BJ (cell line): ENCODE data around the gene GATM. TPM values are rescaled to one million over a fixed set of nuclear protein-coding genes. Genes with fewer than 3 reads are reported as not detected.
"Not testable (repeated sequence)": the region's sequence is repeated elsewhere in the genome, so short reads cannot be mapped to it uniquely, and the experiment has no call there.

Experiments used
- CTCF ChIA-PET: fragments of 350-600 bp; formaldehyde crosslinking; extraction: SDS; loops from one replicate; lab custom pipeline; 2021; ENCODE audit warnings: antibody characterized with exemption, inconsistent platforms; lab: Yijun Ruan, JAX
- POLR2A ChIA-PET: fragments of 300-600 bp; sonication (Branson Sonifier 250); formaldehyde crosslinking; extraction: SDS; loops from one replicate; lab custom pipeline; 2021; ENCODE audit warnings: antibody characterized with exemption; lab: Charles Lee
- DNase-seq: peaks from one replicate; pipeline ENCODE4 v3.0.0-alpha.2; 2011; ENCODE audit warnings: low read depth
- H3K27me3 ChIP-seq: 2 replicates; pipeline ENCODE4 v1.6.0; 2011; ENCODE audit warnings: low read length; ENCODE audit not compliant: control insufficient read depth, insufficient read depth
- H3K36me3 ChIP-seq: 2 replicates; pipeline ENCODE4 v1.5.1; 2011; ENCODE audit warnings: low read length; ENCODE audit not compliant: control insufficient read depth, insufficient read depth
- H3K4me3 ChIP-seq: 2 replicates; pipeline ENCODE4 v1.5.1; 2011; ENCODE audit warnings: low read depth, mild to moderate bottlenecking, control low read depth, low read length
- CTCF ChIP-seq: IDR thresholded peaks from 2 replicates; pipeline ENCODE4 v1.5.1; 2011; ENCODE audit warnings: low read depth, mild to moderate bottlenecking, control low read depth, inconsistent platforms, low read length, moderate library complexity; ENCODE audit not compliant: insufficient read depth
- polyA plus RNA-seq: library from polyadenylated mRNA; depleted of rRNA; stranded (reverse); fragments of >200 nt; gene quantifications from 2 replicates; pipeline ENCODE4 v1.2.3, GENCODE V29; 2011; rRNA removed
- small RNA-seq: library from RNA; depleted of rRNA; stranded (forward); fragments of <200 nt; gene quantifications from one replicate; pipeline ENCODE3, GENCODE V24; 2012; ENCODE audit warnings: low replicate concordance, low read depth; ENCODE audit not compliant: insufficient read length

Gene GATM
- polyA plus RNA-seq, 1 experiment, result 0.10 TPM

GRCh38 chr15:45314960-45315359 is 63.4 kb downstream of the GATM start:
- DNase-seq, result no peak
- Histone ChIP-seq H3K4me3 (no peak overlapping the region), H3K27me3 (no peaks in the 10 kb centered on the region), H3K36me3 (no peaks in the 10 kb centered on the region)
- no peak for TF ChIP-seq CTCF
- ChIA-PET CTCF (interaction anchor here (0.8 to 1.3 kb wide), 2 partner anchors 17 to 84 kb away, joined by 3 read pairs; no protein-coding TSS in a partner anchor), POLR2A (no interaction called here)

- H3K36me3 ChIP-seq, DNase-seq, H3K27me3 ChIP-seq, CTCF ChIA-PET, POLR2A ChIA-PET, H3K4me3 ChIP-seq: not testable (repeated sequence)
Measured at GRCh38 chr15:45314117-45314516, 64.2 kb downstream of the GATM start.

Small RNAs within 50 kb of the gene (small RNA-seq; reads per million reads assigned to genes)
- not detected for gene RNU6-953P

Other genes starting within 250 kb of the GATM start
- gene DUOXA1, start 248.7 kb downstream of the GATM start, polyA plus RNA-seq, result not detected in 2 replicates
- gene DUOX1, start 248.6 kb downstream of the GATM start, polyA plus RNA-seq, result 0.09 TPM in 1 of 2 replicates, not detected in the other
- gene SHF, start 190.6 kb downstream of the GATM start, polyA plus RNA-seq, result 3.9 and 5.2 TPM in 2 replicates
- gene SLC28A2, start 126.3 kb downstream of the GATM start, polyA plus RNA-seq, result not detected in 2 replicates
- 5.2 and 7.1 TPM in 2 replicates for gene SLC30A4, start 144.2 kb upstream of the GATM start, polyA plus RNA-seq
- gene BLOC1S6, start 208.8 kb upstream of the GATM start, polyA plus RNA-seq, result 12.4 and 18.8 TPM in 2 replicates